ENCODE data around the gene FOXP4. TPM values are rescaled to one million over a fixed set of nuclear protein-coding genes. Genes with fewer than 3 reads are reported as not detected.

Gene FOXP4
- total and polyA plus RNA-seq, 2 of the 13 experiments (the other 11 are each of a cell fraction or from before 2014, with no cell fraction given): 11.0 to 12.4 TPM

GRCh38 chr6:41602864-41603608 is 56.9 kb downstream of the FOXP4 start (continued):
- peak; percentile 26 for TF ChIP-seq ZFP36 (IDR thresholded peaks at IDR 0.05; ENCODE audit: borderline replicate concordance, low read depth, low read length, partially characterized antibody)
- no peak for TF ChIP-seq ZNF672 (CRISPR knock-in tag; IDR thresholded peaks at IDR 0.05)
- TF ChIP-seq HMGXB3 (CRISPR knock-in tag; IDR thresholded peaks at IDR 0.05; ENCODE audit: borderline replicate concordance): peak; percentile 32; the same call in 1 of the 2 replicates
- TF ChIP-seq ZFP41 (CRISPR knock-in tag; IDR thresholded peaks at IDR 0.05; ENCODE audit: borderline replicate concordance): no peak
- TF ChIP-seq, protein P1, sequence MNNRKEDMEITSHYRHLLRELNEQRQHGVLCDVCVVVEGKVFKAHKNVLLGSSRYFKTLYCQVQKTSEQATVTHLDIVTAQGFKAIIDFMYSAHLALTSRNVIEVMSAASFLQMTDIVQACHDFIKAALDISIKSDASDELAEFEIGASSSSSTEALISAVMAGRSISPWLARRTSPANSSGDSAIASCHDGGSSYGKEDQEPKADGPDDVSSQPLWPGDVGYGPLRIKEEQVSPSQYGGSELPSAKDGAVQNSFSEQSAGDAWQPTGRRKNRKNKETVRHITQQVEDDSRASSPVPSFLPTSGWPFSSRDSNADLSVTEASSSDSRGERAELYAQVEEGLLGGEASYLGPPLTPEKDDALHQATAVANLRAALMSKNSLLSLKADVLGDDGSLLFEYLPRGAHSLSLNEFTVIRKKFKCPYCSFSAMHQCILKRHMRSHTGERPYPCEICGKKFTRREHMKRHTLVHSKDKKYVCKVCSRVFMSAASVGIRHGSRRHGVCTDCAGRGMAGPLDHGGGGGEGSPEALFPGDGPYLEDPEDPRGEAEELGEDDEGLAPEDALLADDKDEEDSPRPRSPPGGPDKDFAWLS (CRISPR knock-in tag; IDR thresholded peaks at IDR 0.05; ENCODE audit: borderline replicate concordance): no peak
- no peak for TF ChIP-seq TBX3 (IDR thresholded peaks at IDR 0.05; ENCODE audit: borderline replicate concordance)
- TF ChIP-seq SMAD3 (CRISPR knock-in tag; IDR thresholded peaks at IDR 0.05): peak; percentile 23; the same call in 1 of the 2 replicates
- no peak for TF ChIP-seq ATM (IDR thresholded peaks at IDR 0.05; ENCODE audit: borderline replicate concordance)
- no peak for TF ChIP-seq GPN1 (CRISPR knock-in tag; IDR thresholded peaks at IDR 0.05; ENCODE audit: borderline replicate concordance)
- no peak for TF ChIP-seq ELK4 (CRISPR knock-in tag; IDR thresholded peaks at IDR 0.05; ENCODE audit: borderline replicate concordance)
- TF ChIP-seq TCF7 (IDR thresholded peaks at IDR 0.05; ENCODE audit: low read depth): no peak
- peak; percentile 64; the same call in 1 of the 2 replicates for TF ChIP-seq ZNF761 (CRISPR knock-in tag; conservative IDR thresholded peaks at IDR 0.05)
- no peak for TF ChIP-seq SETDB1 (CRISPR knock-in tag; IDR thresholded peaks at IDR 0.05; ENCODE audit: borderline replicate concordance)
- no peak for TF ChIP-seq MEF2D (CRISPR knock-in tag; IDR thresholded peaks at IDR 0.05)
- no peak for TF ChIP-seq MTERF4 (CRISPR knock-in tag; IDR thresholded peaks at IDR 0.05)
- TF ChIP-seq HIVEP1 (CRISPR knock-in tag; IDR thresholded peaks at IDR 0.05): no peak
- no peak for TF ChIP-seq NR3C1 (CRISPR knock-in tag; IDR thresholded peaks at IDR 0.05)
- TF ChIP-seq SIN3B (IDR thresholded peaks at IDR 0.05; ENCODE audit: low read length): peak; percentile 51; the same call in 1 of the 2 replicates
- TF ChIP-seq BCL6 (CRISPR knock-in tag; IDR thresholded peaks at IDR 0.05): peak; percentile 17; the same call in 1 of the 2 replicates

Measured in HepG2 (cell line).